Measurements from ENCODE around the gene EMC1. TPM values are rescaled to one million over a fixed set of nuclear protein-coding genes. Genes with fewer than 3 reads are reported as not detected.

EMC1 gene
- polyA plus RNA-seq, 1 of the 3 experiments (the other 2 are of a cell fraction), result 87.6 TPM

- TF ChIP-seq SIN3A (IDR thresholded peaks at IDR 0.05; ENCODE audit: borderline replicate concordance, low read depth, low read length) (no peak), CTCF (IDR thresholded peaks at IDR 0.05) (no peak)
Measured at GRCh38 chr1:19193004-19193403, 58.3 kb downstream of the EMC1 start (continued).

GRCh38 chr1:19191811-19192210, 59.5 kb downstream of the EMC1 start:
- POLR2A ChIA-PET, result no interaction called here
- H2AFZ ChIP-seq (ENCODE audit: low read depth), result no peak overlapping the region
- H3K9me2 ChIP-seq, result no peaks in the 10 kb centered on the region
- peaks cover 9% of the 10 kb centered on the region; the same call in 1 of the 2 replicates for H4K20me1 ChIP-seq (ENCODE audit: insufficient read depth)
- no peak overlapping the region for H3K27ac ChIP-seq (ENCODE audit: low read depth in 2 of 2, low read length in 1 of 2)
- peaks cover 10% of the 10 kb centered on the region for H3F3A ChIP-seq (replicated peaks; ENCODE audit: insufficient read depth)
- no peaks in the 10 kb centered on the region for H3K27me3 ChIP-seq (ENCODE audit: insufficient read depth)
- no peaks in the 10 kb centered on the region for H3K9me3 ChIP-seq
- H3K4me3 ChIP-seq (ENCODE audit: low read depth in 2 of 2, low read length in 1 of 2), result no peak overlapping the region
- no peaks in the 10 kb centered on the region for H3K4me1 ChIP-seq (ENCODE audit: control insufficient read depth in 1 of 2, insufficient read depth in 2 of 2, low read depth in 1 of 2, low read length in 1 of 2)
- no peak for TF ChIP-seq TEAD4 (IDR thresholded peaks at IDR 0.05; ENCODE audit: borderline replicate concordance, insufficient read depth)
- no peak for TF ChIP-seq YY1 (IDR thresholded peaks at IDR 0.05; ENCODE audit: low read depth)
- TF ChIP-seq SIN3A (IDR thresholded peaks at IDR 0.05; ENCODE audit: borderline replicate concordance, low read depth, low read length), result no peak
- no peak for TF ChIP-seq FOSL2 (IDR thresholded peaks at IDR 0.05; ENCODE audit: borderline replicate concordance, low read depth)
- H3K36me3 ChIP-seq (replicated peaks in 1 of 2; ENCODE audit: control insufficient read depth in 1 of 2, insufficient read depth in 2 of 2, low read length in 1 of 2), result peaks cover 67 to 78% of the 10 kb centered on the region in 2 experiments
- no peak overlapping the region for H3K4me2 ChIP-seq
- CTCF ChIA-PET, result interaction anchor here (1.0 to 2.2 kb wide), 2 partner anchors 8 to 13 kb away, joined by 3 to 9 read pairs; no protein-coding TSS in a partner anchor
- H3K79me2 ChIP-seq (ENCODE audit: insufficient read depth), result peaks cover 67% of the 10 kb centered on the region; the same call in 1 of the 2 replicates
- no peak overlapping the region for H3K9ac ChIP-seq
- 97% methylated on average over 3 of the region's 3 CpGs for WGBS (ENCODE audit: low lambda C conversion rate)
- DNase-seq, result no peak

GRCh38 chr1:19190468-19190867, 60.9 kb downstream of the EMC1 start:
- no peak for DNase-seq
- ChIA-PET CTCF (no interaction called here), POLR2A (interaction anchor here (0.6 kb wide), 1 partner anchor 1294 kb away, joined by 3 read pairs; no protein-coding TSS in a partner anchor)
- H3K36me3 ChIP-seq (replicated peaks in 1 of 2; ENCODE audit: control insufficient read depth in 1 of 2, insufficient read depth in 2 of 2, low read length in 1 of 2), result peaks cover 68 to 76% of the 10 kb centered on the region in 2 experiments
- H4K20me1 ChIP-seq (ENCODE audit: insufficient read depth), result peaks cover 9% of the 10 kb centered on the region; the same call in 1 of the 2 replicates
- H3K4me1 ChIP-seq (ENCODE audit: control insufficient read depth in 1 of 2, insufficient read depth in 2 of 2, low read depth in 1 of 2, low read length in 1 of 2), result no peaks in the 10 kb centered on the region
- H3K27me3 ChIP-seq (ENCODE audit: insufficient read depth), result no peaks in the 10 kb centered on the region
- peaks cover 60% of the 10 kb centered on the region; the same call in 1 of the 2 replicates for H3K79me2 ChIP-seq (ENCODE audit: insufficient read depth)
- H2AFZ ChIP-seq (ENCODE audit: low read depth), result no peak overlapping the region
- no peak overlapping the region for H3K27ac ChIP-seq (ENCODE audit: low read depth in 2 of 2, low read length in 1 of 2)
- 96% methylated on average over 4 of the region's 4 CpGs for WGBS (ENCODE audit: low lambda C conversion rate)
- H3K9me3 ChIP-seq, result no peaks in the 10 kb centered on the region
- H3F3A ChIP-seq (replicated peaks; ENCODE audit: insufficient read depth), result peaks cover 6% of the 10 kb centered on the region
- TF ChIP-seq GATA2 (CRISPR knock-in tag; IDR thresholded peaks at IDR 0.05) (no peak), MAX (IDR thresholded peaks at IDR 0.05; ENCODE audit: low read depth) (no peak), USF2 (IDR thresholded peaks at IDR 0.05; ENCODE audit: borderline replicate concordance, low read depth, low read length) (no peak), FOXJ3 (CRISPR knock-in tag; IDR thresholded peaks at IDR 0.05) (no peak)
- H3K4me3 ChIP-seq (ENCODE audit: low read depth in 2 of 2, low read length in 1 of 2), result no peak overlapping the region
- no peak overlapping the region for H3K9ac ChIP-seq
- H3K9me2 ChIP-seq, result no peaks in the 10 kb centered on the region
- H3K4me2 ChIP-seq, result no peak overlapping the region

Data from SK-N-SH (cell line).